Ascending aorta (tissue), 2 donors: ENCODE measurements around the gene TRIM45. TPM values are rescaled to one million over a fixed set of nuclear protein-coding genes. Genes with fewer than 3 reads are reported as not detected.

ENCODE experiments used
- DNase-seq, 2 donors: peaks; one replicate each; pipeline ENCODE4 v3.0.0-alpha.2; 2019; ENCODE audit warnings: low spot score in 2 of 2
- H3K27ac ChIP-seq, 2 donors: fragments of 200-600 bp; sonication (generic); one replicate each; pipeline ENCODE4 v1.5.1; 2016 to 2017; ENCODE audit warnings: mild to moderate bottlenecking in 1 of 2
- H3K27me3 ChIP-seq: fragments of 200-600 bp; sonication (generic); one replicate; pipeline ENCODE4 v1.5.1; 2017
- H3K36me3 ChIP-seq, 2 donors: fragments of 200-600 bp; sonication (generic); one replicate each; pipeline ENCODE4 v1.5.1; 2016
- H3K4me1 ChIP-seq, 2 donors: fragments of 200-600 bp; sonication (generic); one replicate each; pipeline ENCODE4 v1.5.1; 2016 to 2017; ENCODE audit warnings: mild to moderate bottlenecking in 1 of 2
- H3K4me3 ChIP-seq, 2 donors: fragments of 200-600 bp; sonication (generic); one replicate each; pipeline ENCODE4 v1.5.1; 2016 to 2017; ENCODE audit warnings: mild to moderate bottlenecking in 1 of 2
- H3K9me3 ChIP-seq, 2 donors: fragments of 200-600 bp; sonication (generic); one replicate each; pipeline ENCODE4 v1.5.1; 2016
- CTCF ChIP-seq, 3 experiments: fragments of 200-600 bp in 2 of 3; fragments of 450-650 bp in 1 of 3; sonication (generic) in 2 of 3; IDR thresholded peaks; one replicate each; pipeline ENCODE4 v1.5.1; 2016 to 2019; ENCODE audit warnings: antibody characterized with exemption in 3 of 3, mild to moderate bottlenecking in 1 of 3, moderate library complexity in 1 of 3
- intact Hi-C: fragments of 100-400 bp; cut with DNase I; formaldehyde crosslinking; loops from one replicate; pipeline ENCODE4 v1.15.1; 2023
- total RNA-seq: library from RNA; depleted of rRNA; stranded (reverse); fragments of >200 nt; gene quantifications from one replicate; pipeline ENCODE4 v1.1.0, GENCODE V29; 2016

Gene TRIM45
- total RNA-seq, 1 donor from 2014 or later: 1.9 TPM

- H3K4me1 ChIP-seq: no peaks in the 10 kb centered on the region
- intact Hi-C loops: no loop called here
- H3K27ac ChIP-seq: no peak overlapping the region
- H3K9me3 ChIP-seq: no peaks in the 10 kb centered on the region
- no peaks in the 10 kb centered on the region for H3K36me3 ChIP-seq
- no peak for TF ChIP-seq CTCF (IDR thresholded peaks at IDR 0.05)
- no peaks in the 10 kb centered on the region for H3K27me3 ChIP-seq
- no peak overlapping the region for H3K4me3 ChIP-seq
- DNase-seq: no peak
These were observed 55.2 kb downstream of the TRIM45 start for GRCh38 chr1:117066367-117066766.

- Histone ChIP-seq H3K9me3 (no peaks in the 10 kb centered on the region), H3K4me3 (no peak overlapping the region), H3K4me1 (peaks cover 0 to 6% of the 10 kb centered on the region in 2 donors), H3K27me3 (no peaks in the 10 kb centered on the region), H3K27ac (no peak overlapping the region), H3K36me3 (no peaks in the 10 kb centered on the region)
- intact Hi-C loops: loop anchor here (2.0 kb wide), 3 partner anchors 31 to 689 kb away; partner anchors contain the start of genes ATP1A1 and MAN1A2
- TF ChIP-seq CTCF (IDR thresholded peaks at IDR 0.05): no peak
- no peak for DNase-seq
These were observed 59.5 kb downstream of the TRIM45 start for GRCh38 chr1:117061986-117062415.

Other genes starting within 250 kb of the TRIM45 start
- 11.2 TPM for gene PTGFRN, start 211.8 kb downstream of the TRIM45 start, total RNA-seq
- gene CD101, start 120.0 kb downstream of the TRIM45 start, total RNA-seq: not detected
- 4.4 TPM for gene TTF2, start 61.4 kb downstream of the TRIM45 start, total RNA-seq
- not detected for gene VTCN1, start 89.2 kb upstream of the TRIM45 start, total RNA-seq
- 25.4 TPM for gene MAN1A2, start 245.7 kb upstream of the TRIM45 start, total RNA-seq